Measurements from ENCODE around the gene OR1F1. TPM values are rescaled to one million over a fixed set of nuclear protein-coding genes. Genes with fewer than 3 reads are reported as not detected.

The OR1F1 gene
- total and polyA plus RNA-seq, 9 of the 15 experiments (the other 6 are each of a cell fraction or from before 2014, with no cell fraction given), result 0.15 to 0.61 (median 0.35) TPM; not detected in 3

- TF ChIP-seq CGGBP1 (CRISPR knock-in tag; IDR thresholded peaks at IDR 0.05), result no peak
- no peak for TF ChIP-seq THAP7 (CRISPR knock-in tag; IDR thresholded peaks at IDR 0.05)
- TF ChIP-seq EZH2 (IDR thresholded peaks at IDR 0.05; ENCODE audit: borderline replicate concordance, low read depth, low read length), result no peak
- TF ChIP-seq ZC3H11A (IDR thresholded peaks at IDR 0.05; ENCODE audit: low read depth, low read length), result no peak
- no peak for TF ChIP-seq JUNB (CRISPR knock-in tag; conservative IDR thresholded peaks at IDR 0.05)
- no peak for TF ChIP-seq MECOM (CRISPR knock-in tag; IDR thresholded peaks at IDR 0.05)
- no peak for TF ChIP-seq SMARCB1 (IDR thresholded peaks at IDR 0.05; ENCODE audit: insufficient read length, low read depth)
- no peak for TF ChIP-seq ZMIZ1 (IDR thresholded peaks at IDR 0.05; ENCODE audit: low read depth in 2 of 2, low read length in 2 of 2)
- TF ChIP-seq CBFA2T3 (IDR thresholded peaks at IDR 0.05), result peak; percentile 2; the same call in 1 of the 2 replicates
- 0 out of 2 replicates have a peak, but pooled peaks have one; percentile 38 for TF ChIP-seq XRCC5 (IDR thresholded peaks at IDR 0.05; ENCODE audit: low read depth, low read length)
- no peak for TF ChIP-seq PHB (CRISPR knock-in tag; IDR thresholded peaks at IDR 0.05)
- peak; percentile 41; the same call in 1 of the 2 replicates for TF ChIP-seq SMAD4 (CRISPR knock-in tag; conservative IDR thresholded peaks at IDR 0.05)
- no peak for TF ChIP-seq RBM15 (IDR thresholded peaks at IDR 0.05; ENCODE audit: insufficient read depth, low read length)
- no peak for TF ChIP-seq ELF4 (CRISPR knock-in tag; IDR thresholded peaks at IDR 0.05)
- no peak for TF ChIP-seq ZNF280A (IDR thresholded peaks at IDR 0.05; ENCODE audit: low read depth, partially characterized antibody)
- TF ChIP-seq TSC22D4 (tag; IDR thresholded peaks at IDR 0.05), result no peak
- TF ChIP-seq ZNF354B (CRISPR knock-in tag; IDR thresholded peaks at IDR 0.05), result no peak
- no peak for TF ChIP-seq MEF2A (IDR thresholded peaks at IDR 0.05; ENCODE audit: control insufficient read depth, low read depth, low read length)
- TF ChIP-seq CHD1 (IDR thresholded peaks at IDR 0.05; ENCODE audit: low read length), result no peak
- TF ChIP-seq ZNF668 (CRISPR knock-in tag; IDR thresholded peaks at IDR 0.05), result no peak
Observed at GRCh38 chr16:3158510-3159314, 29.3 kb upstream of the OR1F1 start (continued).
